ENCODE measurements around the gene TMEM204.

TMEM204 gene

DNA sequence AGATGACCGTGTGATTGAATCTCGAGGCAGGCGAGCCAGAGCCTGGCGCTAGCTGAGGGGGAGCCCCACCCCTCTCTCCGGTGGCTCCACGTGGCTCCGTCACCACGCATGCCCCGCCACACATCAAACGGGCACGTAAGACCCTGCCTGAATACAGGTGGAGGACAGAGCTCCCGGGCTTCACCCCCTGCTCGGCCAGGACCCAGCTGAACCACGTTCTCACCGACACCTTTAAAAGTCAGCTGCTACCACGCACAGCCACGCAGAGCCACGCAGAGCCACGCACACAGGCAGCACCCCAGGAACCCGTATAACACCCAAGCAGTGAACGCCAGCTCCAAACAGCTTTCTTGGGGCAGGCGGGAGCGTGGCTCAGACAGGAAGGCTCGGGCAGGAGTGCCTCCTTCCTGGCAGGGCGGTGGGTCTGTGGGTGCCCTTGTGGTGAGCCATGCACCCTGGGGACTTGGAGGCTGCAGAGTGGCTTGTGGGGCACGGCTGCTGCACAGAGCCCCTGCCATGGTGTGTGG lies 4.4 kb downstream of the TMEM204 start:
- TF ChIP-seq, protein P1, sequence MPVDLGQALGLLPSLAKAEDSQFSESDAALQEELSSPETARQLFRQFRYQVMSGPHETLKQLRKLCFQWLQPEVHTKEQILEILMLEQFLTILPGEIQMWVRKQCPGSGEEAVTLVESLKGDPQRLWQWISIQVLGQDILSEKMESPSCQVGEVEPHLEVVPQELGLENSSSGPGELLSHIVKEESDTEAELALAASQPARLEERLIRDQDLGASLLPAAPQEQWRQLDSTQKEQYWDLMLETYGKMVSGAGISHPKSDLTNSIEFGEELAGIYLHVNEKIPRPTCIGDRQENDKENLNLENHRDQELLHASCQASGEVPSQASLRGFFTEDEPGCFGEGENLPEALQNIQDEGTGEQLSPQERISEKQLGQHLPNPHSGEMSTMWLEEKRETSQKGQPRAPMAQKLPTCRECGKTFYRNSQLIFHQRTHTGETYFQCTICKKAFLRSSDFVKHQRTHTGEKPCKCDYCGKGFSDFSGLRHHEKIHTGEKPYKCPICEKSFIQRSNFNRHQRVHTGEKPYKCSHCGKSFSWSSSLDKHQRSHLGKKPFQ (tag by site-specific recombination; IDR thresholded peaks at IDR 0.05) = no peak
- TF ChIP-seq, protein P2, sequence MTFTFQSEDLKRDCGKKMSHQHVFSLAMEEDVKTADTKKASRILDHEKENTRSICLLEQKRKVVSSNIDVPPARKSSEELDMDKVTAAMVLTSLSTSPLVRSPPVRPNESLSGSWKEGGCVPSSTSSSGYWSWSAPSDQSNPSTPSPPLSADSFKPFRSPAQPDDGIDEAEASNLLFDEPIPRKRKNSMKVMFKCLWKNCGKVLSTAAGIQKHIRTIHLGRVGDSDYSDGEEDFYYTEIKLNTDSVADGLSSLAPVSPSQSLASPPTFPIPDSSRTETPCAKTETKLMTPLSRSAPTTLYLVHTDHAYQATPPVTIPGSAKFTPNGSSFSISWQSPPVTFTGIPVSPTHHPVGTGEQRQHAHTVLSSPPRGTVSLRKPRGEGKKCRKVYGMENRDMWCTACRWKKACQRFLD (tag by site-specific recombination; IDR thresholded peaks at IDR 0.05) = no peak
- TF ChIP-seq GFI1B (tag by site-specific recombination; IDR thresholded peaks at IDR 0.05) (no peak), ZNF248 (tag by site-specific recombination; IDR thresholded peaks at IDR 0.05) (no peak), ZNF664 (tag by site-specific recombination; IDR thresholded peaks at IDR 0.05) (no peak), ZXDB (tag by site-specific recombination; IDR thresholded peaks at IDR 0.05) (no peak), KLF7 (tag by site-specific recombination; IDR thresholded peaks at IDR 0.05; ENCODE audit: borderline replicate concordance) (no peak)
- TF ChIP-seq, protein P3, sequence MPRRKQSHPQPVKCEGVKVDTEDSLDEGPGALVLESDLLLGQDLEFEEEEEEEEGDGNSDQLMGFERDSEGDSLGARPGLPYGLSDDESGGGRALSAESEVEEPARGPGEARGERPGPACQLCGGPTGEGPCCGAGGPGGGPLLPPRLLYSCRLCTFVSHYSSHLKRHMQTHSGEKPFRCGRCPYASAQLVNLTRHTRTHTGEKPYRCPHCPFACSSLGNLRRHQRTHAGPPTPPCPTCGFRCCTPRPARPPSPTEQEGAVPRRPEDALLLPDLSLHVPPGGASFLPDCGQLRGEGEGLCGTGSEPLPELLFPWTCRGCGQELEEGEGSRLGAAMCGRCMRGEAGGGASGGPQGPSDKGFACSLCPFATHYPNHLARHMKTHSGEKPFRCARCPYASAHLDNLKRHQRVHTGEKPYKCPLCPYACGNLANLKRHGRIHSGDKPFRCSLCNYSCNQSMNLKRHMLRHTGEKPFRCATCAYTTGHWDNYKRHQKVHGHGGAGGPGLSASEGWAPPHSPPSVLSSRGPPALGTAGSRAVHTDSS (tag by site-specific recombination; IDR thresholded peaks at IDR 0.05) = no peak
- TF ChIP-seq, protein P4, sequence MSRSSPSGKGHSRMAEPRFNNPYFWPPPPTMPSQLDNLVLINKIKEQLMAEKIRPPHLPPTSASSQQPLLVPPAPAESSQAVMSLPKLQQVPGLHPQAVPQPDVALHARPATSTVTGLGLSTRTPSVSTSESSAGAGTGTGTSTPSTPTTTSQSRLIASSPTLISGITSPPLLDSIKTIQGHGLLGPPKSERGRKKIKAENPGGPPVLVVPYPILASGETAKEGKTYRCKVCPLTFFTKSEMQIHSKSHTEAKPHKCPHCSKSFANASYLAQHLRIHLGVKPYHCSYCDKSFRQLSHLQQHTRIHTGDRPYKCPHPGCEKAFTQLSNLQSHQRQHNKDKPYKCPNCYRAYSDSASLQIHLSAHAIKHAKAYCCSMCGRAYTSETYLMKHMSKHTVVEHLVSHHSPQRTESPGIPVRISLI (tag by site-specific recombination; IDR thresholded peaks at IDR 0.05) = no peak
- ChIA-PET POLR2A (no interaction called here), CTCF (interaction anchor here (0.6 to 0.9 kb wide), 2 partner anchors 12 to 28 kb away, joined by 3 read pairs; no protein-coding TSS in a partner anchor)
- Histone ChIP-seq H3K9me3 (ENCODE audit: control insufficient read depth, insufficient read depth, low read depth, low read length) (no peaks in the 10 kb centered on the region), H3K4me3 (ENCODE audit: low read depth, low read length) (no peak overlapping the region), H3K36me3 (ENCODE audit: control insufficient read depth in 2 of 2, insufficient read depth in 1 of 2, low read length in 2 of 2) (no peaks in the 10 kb centered on the region), H3K4me1 (ENCODE audit: control insufficient read depth, insufficient read depth, low read length) (no peaks in the 10 kb centered on the region), H3K27ac (ENCODE audit: extremely low read depth, low read depth, low read length) (no peak overlapping the region)

DNA sequence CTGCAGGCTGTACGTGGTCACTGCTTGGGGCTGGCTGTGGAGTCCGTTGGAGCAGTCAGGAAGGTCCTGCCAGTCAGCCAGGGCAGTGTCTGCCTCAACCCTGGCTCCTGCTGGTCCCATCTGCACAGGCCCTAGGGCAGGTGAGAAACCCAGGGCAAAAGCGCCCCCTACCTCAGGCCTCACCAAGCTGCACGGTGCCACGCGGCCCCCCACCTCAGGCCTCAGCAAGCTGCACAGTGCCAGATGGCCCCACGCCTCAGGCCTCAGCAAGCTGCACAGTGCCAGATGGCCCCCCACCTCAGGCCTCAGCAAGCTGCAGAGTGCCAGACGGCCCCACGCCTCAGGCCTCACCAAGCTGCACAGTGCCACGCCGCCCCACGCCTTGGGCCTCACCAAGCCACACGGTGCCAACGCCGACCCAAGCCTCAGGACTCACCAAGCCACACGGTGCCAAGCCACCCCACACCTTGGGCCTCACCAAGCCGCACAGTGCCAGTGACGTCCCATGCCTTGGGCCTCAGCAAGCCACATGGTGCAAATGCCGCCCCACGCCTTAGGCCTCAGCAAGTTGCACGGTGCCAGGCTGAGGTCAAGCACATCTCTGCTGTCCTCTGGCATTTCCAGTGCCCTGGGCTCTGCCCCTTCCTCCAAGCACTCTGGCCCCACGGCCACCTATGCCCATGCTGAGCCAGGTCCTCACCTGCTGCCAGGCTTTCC lies 5.5 kb downstream of the TMEM204 start:
- H3K4me1 ChIP-seq (ENCODE audit: control insufficient read depth, insufficient read depth, low read length) = no peaks in the 10 kb centered on the region
- ChIA-PET POLR2A (no interaction called here), CTCF (interaction anchor here (0.6 to 1.0 kb wide), 3 partner anchors 10 to 175 kb away, joined by 3 read pairs; no protein-coding TSS in a partner anchor)

More for the DNA sequence above, 5.5 kb downstream of the TMEM204 start:
- Histone ChIP-seq H3K36me3 (ENCODE audit: control insufficient read depth in 2 of 2, insufficient read depth in 1 of 2, low read length in 2 of 2) (no peaks in the 10 kb centered on the region), H3K9me3 (ENCODE audit: control insufficient read depth, insufficient read depth, low read depth, low read length) (no peaks in the 10 kb centered on the region), H3K4me3 (ENCODE audit: low read depth, low read length) (no peak overlapping the region), H3K27ac (ENCODE audit: extremely low read depth, low read depth, low read length) (no peak overlapping the region)
- no peak for TF ChIP-seq ZNF529 (tag by site-specific recombination; IDR thresholded peaks at IDR 0.05; ENCODE audit: insufficient replicate concordance)
- TF ChIP-seq, protein P5, sequence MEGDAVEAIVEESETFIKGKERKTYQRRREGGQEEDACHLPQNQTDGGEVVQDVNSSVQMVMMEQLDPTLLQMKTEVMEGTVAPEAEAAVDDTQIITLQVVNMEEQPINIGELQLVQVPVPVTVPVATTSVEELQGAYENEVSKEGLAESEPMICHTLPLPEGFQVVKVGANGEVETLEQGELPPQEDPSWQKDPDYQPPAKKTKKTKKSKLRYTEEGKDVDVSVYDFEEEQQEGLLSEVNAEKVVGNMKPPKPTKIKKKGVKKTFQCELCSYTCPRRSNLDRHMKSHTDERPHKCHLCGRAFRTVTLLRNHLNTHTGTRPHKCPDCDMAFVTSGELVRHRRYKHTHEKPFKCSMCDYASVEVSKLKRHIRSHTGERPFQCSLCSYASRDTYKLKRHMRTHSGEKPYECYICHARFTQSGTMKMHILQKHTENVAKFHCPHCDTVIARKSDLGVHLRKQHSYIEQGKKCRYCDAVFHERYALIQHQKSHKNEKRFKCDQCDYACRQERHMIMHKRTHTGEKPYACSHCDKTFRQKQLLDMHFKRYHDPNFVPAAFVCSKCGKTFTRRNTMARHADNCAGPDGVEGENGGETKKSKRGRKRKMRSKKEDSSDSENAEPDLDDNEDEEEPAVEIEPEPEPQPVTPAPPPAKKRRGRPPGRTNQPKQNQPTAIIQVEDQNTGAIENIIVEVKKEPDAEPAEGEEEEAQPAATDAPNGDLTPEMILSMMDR (tag by site-specific recombination; IDR thresholded peaks at IDR 0.05) = 0 out of 2 replicates have a peak, but pooled peaks have one; percentile 26
